WTC11 (cell line): ENCODE measurements around the gene CACNG4.

ENCODE experiments used
- ETV6 ChIP-seq: sonication (generic); formaldehyde crosslinking; IDR thresholded peaks from 2 replicates; pipeline ENCODE4 v1.8.1; 2022; ENCODE audit warnings: mild to moderate bottlenecking, missing genetic modification reagents
- SP1 ChIP-seq: sonication (generic); formaldehyde crosslinking; conservative IDR thresholded peaks from 2 replicates; pipeline ENCODE4 v1.8.1; 2022; ENCODE audit warnings: missing genetic modification reagents
- TF ChIP-seq, protein P1 (sequence below): sonication (generic); formaldehyde crosslinking; IDR thresholded peaks from 2 replicates; pipeline ENCODE4 v1.8.1; 2023; ENCODE audit warnings: mild to moderate bottlenecking, moderate library complexity, missing genetic modification reagents
- TF ChIP-seq, protein P2 (sequence below): fragments of 200-600 bp; IDR thresholded peaks from 2 replicates; pipeline ENCODE4 v1.8.0; 2022; ENCODE audit warnings: antibody characterized with exemption
- TF ChIP-seq, protein P3 (sequence below): sonication (generic); formaldehyde crosslinking; IDR thresholded peaks from 2 replicates; pipeline ENCODE4 v1.8.0; 2022; ENCODE audit warnings: mild to moderate bottlenecking, missing genetic modification reagents

DNA sequence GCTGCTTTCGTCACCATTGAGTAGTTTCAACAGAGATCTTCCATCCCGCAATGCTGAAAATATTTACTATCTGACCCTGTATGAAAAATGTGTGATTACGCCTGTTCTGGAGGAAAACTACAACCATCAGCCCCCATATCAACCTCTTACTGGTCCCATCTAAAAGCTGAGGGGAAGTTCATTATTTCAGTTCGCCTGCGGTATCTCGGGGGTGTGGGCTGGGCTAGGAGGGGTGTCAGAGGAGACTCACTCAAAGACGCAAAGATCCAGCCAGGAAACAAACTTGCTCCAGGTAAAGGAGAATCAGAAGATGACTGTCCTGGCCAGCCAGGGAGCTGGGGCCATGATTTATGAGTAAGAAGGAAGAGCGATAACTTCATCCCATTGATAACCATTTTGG lies 93.5 kb downstream of the CACNG4 start:
- no peak for TF ChIP-seq ETV6 (CRISPR knock-in tag)
- TF ChIP-seq, protein P1, sequence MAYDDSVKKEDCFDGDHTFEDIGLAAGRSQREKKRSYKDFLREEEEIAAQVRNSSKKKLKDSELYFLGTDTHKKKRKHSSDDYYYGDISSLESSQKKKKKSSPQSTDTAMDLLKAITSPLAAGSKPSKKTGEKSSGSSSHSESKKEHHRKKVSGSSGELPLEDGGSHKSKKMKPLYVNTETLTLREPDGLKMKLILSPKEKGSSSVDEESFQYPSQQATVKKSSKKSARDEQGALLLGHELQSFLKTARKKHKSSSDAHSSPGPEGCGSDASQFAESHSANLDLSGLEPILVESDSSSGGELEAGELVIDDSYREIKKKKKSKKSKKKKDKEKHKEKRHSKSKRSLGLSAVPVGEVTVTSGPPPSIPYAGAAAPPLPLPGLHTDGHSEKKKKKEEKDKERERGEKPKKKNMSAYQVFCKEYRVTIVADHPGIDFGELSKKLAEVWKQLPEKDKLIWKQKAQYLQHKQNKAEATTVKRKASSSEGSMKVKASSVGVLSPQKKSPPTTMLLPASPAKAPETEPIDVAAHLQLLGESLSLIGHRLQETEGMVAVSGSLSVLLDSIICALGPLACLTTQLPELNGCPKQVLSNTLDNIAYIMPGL (CRISPR knock-in tag), result no peak
- TF ChIP-seq, protein P2, sequence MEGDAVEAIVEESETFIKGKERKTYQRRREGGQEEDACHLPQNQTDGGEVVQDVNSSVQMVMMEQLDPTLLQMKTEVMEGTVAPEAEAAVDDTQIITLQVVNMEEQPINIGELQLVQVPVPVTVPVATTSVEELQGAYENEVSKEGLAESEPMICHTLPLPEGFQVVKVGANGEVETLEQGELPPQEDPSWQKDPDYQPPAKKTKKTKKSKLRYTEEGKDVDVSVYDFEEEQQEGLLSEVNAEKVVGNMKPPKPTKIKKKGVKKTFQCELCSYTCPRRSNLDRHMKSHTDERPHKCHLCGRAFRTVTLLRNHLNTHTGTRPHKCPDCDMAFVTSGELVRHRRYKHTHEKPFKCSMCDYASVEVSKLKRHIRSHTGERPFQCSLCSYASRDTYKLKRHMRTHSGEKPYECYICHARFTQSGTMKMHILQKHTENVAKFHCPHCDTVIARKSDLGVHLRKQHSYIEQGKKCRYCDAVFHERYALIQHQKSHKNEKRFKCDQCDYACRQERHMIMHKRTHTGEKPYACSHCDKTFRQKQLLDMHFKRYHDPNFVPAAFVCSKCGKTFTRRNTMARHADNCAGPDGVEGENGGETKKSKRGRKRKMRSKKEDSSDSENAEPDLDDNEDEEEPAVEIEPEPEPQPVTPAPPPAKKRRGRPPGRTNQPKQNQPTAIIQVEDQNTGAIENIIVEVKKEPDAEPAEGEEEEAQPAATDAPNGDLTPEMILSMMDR, result no peak
- TF ChIP-seq SP1, result no peak
- TF ChIP-seq, protein P3, sequence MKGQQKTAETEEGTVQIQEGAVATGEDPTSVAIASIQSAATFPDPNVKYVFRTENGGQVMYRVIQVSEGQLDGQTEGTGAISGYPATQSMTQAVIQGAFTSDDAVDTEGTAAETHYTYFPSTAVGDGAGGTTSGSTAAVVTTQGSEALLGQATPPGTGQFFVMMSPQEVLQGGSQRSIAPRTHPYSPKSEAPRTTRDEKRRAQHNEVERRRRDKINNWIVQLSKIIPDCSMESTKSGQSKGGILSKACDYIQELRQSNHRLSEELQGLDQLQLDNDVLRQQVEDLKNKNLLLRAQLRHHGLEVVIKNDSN (CRISPR knock-in tag), result no peak
